SU-DHL-6 (cell line): Measurements from ENCODE around the gene ZNF804B.

ENCODE experiments used
- H2AFZ ChIP-seq: fragments of 200-600 bp; sonication (generic); 2 replicates; pipeline ENCODE4 v1.6.1; 2014; ENCODE audit warnings: low read depth, mild to moderate bottlenecking, moderate library complexity, mixed read lengths, antibody characterized with exemption, low read length; ENCODE audit not compliant: severe bottlenecking
- H3F3A ChIP-seq: fragments of 200-600 bp; shearing (Covaris generic); 2 replicates; pipeline ENCODE4 v1.6.0; 2016; ENCODE audit warnings: antibody characterized with exemption, mild to moderate bottlenecking; ENCODE audit not compliant: insufficient read depth
- H3K27ac ChIP-seq: fragments of 200-600 bp; sonication (generic); 2 replicates; pipeline ENCODE4 v1.5.1; 2016; ENCODE audit warnings: low read depth, mild to moderate bottlenecking, low read length, moderate library complexity, mixed read lengths
- H3K27me3 ChIP-seq: fragments of 200-600 bp; sonication (generic), shearing (Covaris generic); 2 replicates; pipeline ENCODE4 v1.6.0; 2014; ENCODE audit warnings: mild to moderate bottlenecking, low read length
- H3K36me3 ChIP-seq: fragments of 200-600 bp; sonication (generic); 2 replicates; pipeline ENCODE4 v1.6.1; 2014; ENCODE audit warnings: mild to moderate bottlenecking, low read length, mixed read lengths
- H3K4me2 ChIP-seq: fragments of 300-600, 200-600 bp; shearing (Covaris generic), sonication (generic); 2 replicates; pipeline ENCODE4 v1.6.0; 2014; ENCODE audit warnings: low read length, low read depth, mild to moderate bottlenecking; ENCODE audit not compliant: poor library complexity, severe bottlenecking
- H3K4me3 ChIP-seq: fragments of 200-600 bp; sonication (generic); 2 replicates; pipeline ENCODE4 v1.5.1; 2014; ENCODE audit warnings: antibody characterized with exemption, low read length, mild to moderate bottlenecking, mixed read lengths; ENCODE audit not compliant: insufficient read depth, poor library complexity, severe bottlenecking
- H3K79me2 ChIP-seq: fragments of 200-600 bp; sonication (generic); 2 replicates; pipeline ENCODE4 v1.6.1; 2014; ENCODE audit warnings: mild to moderate bottlenecking, low read length, moderate library complexity; ENCODE audit not compliant: insufficient read depth
- H3K9ac ChIP-seq: fragments of 200-600 bp; sonication (generic); 2 replicates; pipeline ENCODE4 v1.7.0; 2014; ENCODE audit warnings: mild to moderate bottlenecking, low read length
- H3K9me2 ChIP-seq: fragments of 200-600 bp; sonication (generic); replicated peaks from 2 replicates; pipeline ENCODE4 v1.6.1; 2014; ENCODE audit warnings: low read length; ENCODE audit not compliant: insufficient read depth
- H3K9me3 ChIP-seq: fragments of 200-600 bp; sonication (generic); 2 replicates; pipeline ENCODE4 v1.6.1; 2014; ENCODE audit warnings: low read length, mixed read lengths; ENCODE audit not compliant: insufficient read depth
- H4K20me1 ChIP-seq: fragments of 200-600 bp; sonication (generic); 2 replicates; pipeline ENCODE4 v1.6.1; 2014; ENCODE audit warnings: low read depth, mild to moderate bottlenecking, antibody characterized with exemption, low read length, moderate library complexity, mixed read lengths
- CTCF ChIP-seq: fragments of 200-600 bp; sonication (generic); IDR thresholded peaks from one replicate; pipeline ENCODE4 v1.5.1; 2017; ENCODE audit warnings: antibody characterized with exemption, mild to moderate bottlenecking, low read length, moderate library complexity; ENCODE audit not compliant: insufficient read depth, poor library complexity, severe bottlenecking
- EZH2phosphoT487 ChIP-seq: fragments of 200-600 bp; sonication (generic), shearing (Covaris generic); conservative IDR thresholded peaks from 2 replicates; pipeline ENCODE4 v1.6.1; 2018; ENCODE audit warnings: mild to moderate bottlenecking, antibody characterized with exemption, low read length, moderate library complexity, mixed read lengths

ZNF804B gene

GRCh38 chr7:89339748-89340147, 580.2 kb downstream of the ZNF804B start:
- no peaks in the 10 kb centered on the region for H3K9me3 ChIP-seq
- no peak for TF ChIP-seq CTCF
- TF ChIP-seq EZH2phosphoT487 = no peak
- no peaks in the 10 kb centered on the region for H4K20me1 ChIP-seq

GRCh38 chr7:89357121-89357520, 597.6 kb downstream of the ZNF804B start:
- Histone ChIP-seq H4K20me1 (no peaks in the 10 kb centered on the region), H3K27me3 (no peaks in the 10 kb centered on the region), H3F3A (no peaks in the 10 kb centered on the region), H3K9me2 (no peaks in the 10 kb centered on the region), H3K36me3 (no peaks in the 10 kb centered on the region), H3K9me3 (no peaks in the 10 kb centered on the region), H3K4me2 (no peak overlapping the region), H2AFZ (no peak overlapping the region), H3K79me2 (no peaks in the 10 kb centered on the region), H3K9ac (no peak overlapping the region), H3K27ac (no peak overlapping the region), H3K4me3 (no peak overlapping the region)
- TF ChIP-seq CTCF = no peak
- no peak for TF ChIP-seq EZH2phosphoT487

More at GRCh38 chr7:89339748-89340147, 580.2 kb downstream of the ZNF804B start:
- no peak overlapping the region for H3K4me2 ChIP-seq
- no peaks in the 10 kb centered on the region for H3K36me3 ChIP-seq
- H3K9me2 ChIP-seq = no peaks in the 10 kb centered on the region
- H3K9ac ChIP-seq = no peak overlapping the region
- H3K27ac ChIP-seq = no peak overlapping the region
- H3F3A ChIP-seq = no peaks in the 10 kb centered on the region
- no peak overlapping the region for H2AFZ ChIP-seq
- H3K27me3 ChIP-seq = no peaks in the 10 kb centered on the region
- H3K4me3 ChIP-seq = no peak overlapping the region
- H3K79me2 ChIP-seq = no peaks in the 10 kb centered on the region

GRCh38 chr7:89377219-89377618, 617.7 kb downstream of the ZNF804B start:
- H4K20me1 ChIP-seq = no peaks in the 10 kb centered on the region
- H3K9ac ChIP-seq = no peak overlapping the region
- no peak overlapping the region for H2AFZ ChIP-seq
- no peaks in the 10 kb centered on the region for H3K36me3 ChIP-seq
- H3K27ac ChIP-seq = no peak overlapping the region
- no peaks in the 10 kb centered on the region for H3K9me3 ChIP-seq
- H3K9me2 ChIP-seq = no peaks in the 10 kb centered on the region
- no peaks in the 10 kb centered on the region for H3F3A ChIP-seq
- no peak overlapping the region for H3K4me2 ChIP-seq
- no peaks in the 10 kb centered on the region for H3K27me3 ChIP-seq
- H3K79me2 ChIP-seq = no peaks in the 10 kb centered on the region
- TF ChIP-seq EZH2phosphoT487 = no peak
- no peak for TF ChIP-seq CTCF
- no peak overlapping the region for H3K4me3 ChIP-seq
